ENCODE results near the gene SURF2. TPM values are rescaled to one million over a fixed set of nuclear protein-coding genes. Genes with fewer than 3 reads are reported as not detected.

Gene SURF2
- total RNA-seq, 1 experiment from 2014 or later, result 103 TPM

GRCh38 chr9:133378408-133378962 lies 22.1 kb downstream of the SURF2 start:
- Histone ChIP-seq H3K4me1 (ENCODE audit: insufficient read depth, low read length) (peaks cover 7% of the 10 kb centered on the region; the same call in 1 of the 2 replicates), H3K79me2 (ENCODE audit: low read length) (peaks cover 22% of the 10 kb centered on the region), H3K9me2 (replicated peaks; ENCODE audit: low read length) (no peaks in the 10 kb centered on the region), H3K9ac (ENCODE audit: low read length) (no peak overlapping the region), H3K27ac (ENCODE audit: low read length) (no peak overlapping the region), H3K9me3 (ENCODE audit: low read length) (no peaks in the 10 kb centered on the region), H4K20me1 (ENCODE audit: low read length) (0 out of 2 replicates have a peak, but pooled peaks cover 3% of the 10 kb centered on the region), H2AFZ (ENCODE audit: low read length) (no peak overlapping the region), H3K27me3 (ENCODE audit: low read length) (no peaks in the 10 kb centered on the region), H3K4me3 (ENCODE audit: low read length) (no peak overlapping the region), H3K36me3 (ENCODE audit: low read depth, low read length) (no peaks in the 10 kb centered on the region), H3F3A (ENCODE audit: low read length, unreplicated experiment) (no peaks in the 10 kb centered on the region), H3K4me2 (ENCODE audit: low read length) (no peak overlapping the region)
- ChIA-PET CTCF (no interaction called here), POLR2A (ENCODE audit: unreplicated experiment) (no interaction called here)
- BruUV-seq (replicated peaks), result no TSS peak
- no peak for DNase-seq
- TF ChIP-seq CTCF (conservative IDR thresholded peaks at IDR 0.05; ENCODE audit: low read depth, low read length) (no peak), EZH2phosphoT487 (IDR thresholded peaks at IDR 0.05; ENCODE audit: borderline replicate concordance, low read length) (no peak)
- no peak for ATAC-seq
- intact Hi-C loops (cut with micrococcal nuclease), result no loop called here

GRCh38 chr9:133379153-133380086 lies 23.1 kb downstream of the SURF2 start:
- intact Hi-C loops (cut with micrococcal nuclease), result no loop called here
- CTCF ChIA-PET, result no interaction called here

More at GRCh38 chr9:133379153-133380086, 23.1 kb downstream of the SURF2 start:
- Histone ChIP-seq H3K4me3 (ENCODE audit: low read length) (no peak overlapping the region), H4K20me1 (ENCODE audit: low read length) (0 out of 2 replicates have a peak, but pooled peaks cover 3% of the 10 kb centered on the region), H2AFZ (ENCODE audit: low read length) (no peak overlapping the region), H3K9me2 (replicated peaks; ENCODE audit: low read length) (no peaks in the 10 kb centered on the region), H3K36me3 (ENCODE audit: low read depth, low read length) (no peaks in the 10 kb centered on the region), H3K79me2 (ENCODE audit: low read length) (peaks cover 13% of the 10 kb centered on the region), H3K27me3 (ENCODE audit: low read length) (no peaks in the 10 kb centered on the region), H3K4me2 (ENCODE audit: low read length) (no peak overlapping the region), H3K4me1 (ENCODE audit: insufficient read depth, low read length) (peaks cover 7% of the 10 kb centered on the region; the same call in 1 of the 2 replicates), H3K9me3 (ENCODE audit: low read length) (no peaks in the 10 kb centered on the region), H3F3A (ENCODE audit: low read length, unreplicated experiment) (no peaks in the 10 kb centered on the region), H3K9ac (ENCODE audit: low read length) (no peak overlapping the region), H3K27ac (ENCODE audit: low read length) (no peak overlapping the region)
- ATAC-seq (no peak), DNase-seq (no peak)
- BruUV-seq (replicated peaks), result no TSS peak
- TF ChIP-seq CTCF (conservative IDR thresholded peaks at IDR 0.05; ENCODE audit: low read depth, low read length) (no peak), EZH2 (IDR thresholded peaks at IDR 0.05; ENCODE audit: low read length, unreplicated experiment) (no peak), EZH2phosphoT487 (IDR thresholded peaks at IDR 0.05; ENCODE audit: borderline replicate concordance, low read length) (no peak)
- POLR2A ChIA-PET (ENCODE audit: unreplicated experiment), result no interaction called here
